Measurements from ENCODE around the gene KCNE3. TPM values are rescaled to one million over a fixed set of nuclear protein-coding genes. Genes with fewer than 3 reads are reported as not detected.

KCNE3 gene
- total RNA-seq, 1 experiment from 2014 or later, result 4.9 TPM

DNA sequence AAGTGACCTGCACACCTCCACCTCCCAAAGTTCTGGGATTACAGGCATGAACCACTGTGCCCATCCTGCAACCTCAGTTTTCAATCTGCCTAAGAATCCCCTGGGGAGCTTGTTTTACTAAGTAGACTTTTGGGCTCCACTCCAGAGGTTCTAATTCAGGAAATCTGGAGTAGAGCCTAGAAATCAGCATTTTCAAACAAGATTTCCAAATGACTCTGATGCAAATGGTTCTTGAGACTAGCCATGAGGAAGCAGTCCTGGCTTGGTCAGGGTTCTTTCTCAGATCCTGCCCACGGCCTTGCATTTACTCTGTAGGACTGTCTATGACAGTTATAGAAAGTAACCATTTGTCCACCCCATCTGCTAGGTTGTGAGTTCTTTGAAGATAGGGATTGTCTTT lies 1.6 kb upstream of the KCNE3 start:
- Mint-ChIP-seq H3K4me1 (peaks cover 12 to 24% of the 10 kb centered on the region in 2 experiments), H3K27ac (no peak overlapping the region), H3K36me3 (ENCODE audit: insufficient read depth in 1 of 3, low read depth in 3 of 3) (no peaks in the 10 kb centered on the region; a peak in 2 of 7 replicates), H3K9me3 (no peaks in the 10 kb centered on the region), H3K4me3 (no peak overlapping the region), H3K27me3 (ENCODE audit: low read depth) (peaks cover 22% of the 10 kb centered on the region)
- Histone ChIP-seq H2BK5ac (ENCODE audit: insufficient read length, low read length) (no peak overlapping the region), H3K27ac (ENCODE audit: insufficient read length, low read depth, low read length) (no peak overlapping the region), H3K79me2 (ENCODE audit: insufficient read depth, low read length) (no peaks in the 10 kb centered on the region), H3K14ac (ENCODE audit: insufficient read depth, low read length) (no peak overlapping the region), H3K4ac (ENCODE audit: low read depth, low read length) (no peak overlapping the region), H2AK5ac (ENCODE audit: insufficient read length, low read length) (no peak overlapping the region), H4K8ac (replicated peaks; ENCODE audit: insufficient read length, low read depth, low read length) (no peak overlapping the region), H3K18ac (ENCODE audit: insufficient read length, low read depth, low read length) (no peak overlapping the region), H2BK120ac (ENCODE audit: low read depth, low read length, poor library complexity, severe bottlenecking) (no peak overlapping the region), H3K79me1 (ENCODE audit: insufficient read depth, low read depth, low read length, poor library complexity, severe bottlenecking) (no peaks in the 10 kb centered on the region), H2BK20ac (ENCODE audit: low read depth, low read length, poor library complexity, severe bottlenecking) (no peak overlapping the region), H4K5ac (ENCODE audit: insufficient read length, low read depth, low read length) (no peak overlapping the region), H3K56ac (ENCODE audit: insufficient read length, low read depth, low read length) (no peak overlapping the region), H3K4me2 (ENCODE audit: insufficient read depth, insufficient read length, low read length) (no peak overlapping the region), H2BK15ac (ENCODE audit: low read depth, low read length) (no peak overlapping the region), H3K23me2 (ENCODE audit: insufficient read length, low read depth, low read length, poor library complexity, severe bottlenecking) (peaks cover 3% of the 10 kb centered on the region), H2BK12ac (ENCODE audit: insufficient read length, low read depth, low read length) (no peak overlapping the region), H3K27me3 (ENCODE audit: insufficient read depth, low read length) (no peaks in the 10 kb centered on the region), H4K91ac (ENCODE audit: insufficient read length, low read depth, low read length) (no peak overlapping the region), H3T11ph (ENCODE audit: low read length) (no peak overlapping the region), H4K20me1 (ENCODE audit: control insufficient read depth, insufficient read depth, insufficient read length) (no peaks in the 10 kb centered on the region), H2AFZ (ENCODE audit: low read length) (no peak overlapping the region), H3K4me1 (ENCODE audit: insufficient read depth, low read length) (peaks cover 4% of the 10 kb centered on the region; the same call in 1 of the 2 replicates), H3K9me3 (ENCODE audit: control insufficient read depth, low read depth, low read length) (no peaks in the 10 kb centered on the region), H3K9ac (ENCODE audit: extremely low read depth, insufficient read length, low read length) (no peak overlapping the region), H3K23ac (ENCODE audit: insufficient read length, low read depth, low read length) (no peak overlapping the region)
- TF ChIP-seq, protein P1, sequence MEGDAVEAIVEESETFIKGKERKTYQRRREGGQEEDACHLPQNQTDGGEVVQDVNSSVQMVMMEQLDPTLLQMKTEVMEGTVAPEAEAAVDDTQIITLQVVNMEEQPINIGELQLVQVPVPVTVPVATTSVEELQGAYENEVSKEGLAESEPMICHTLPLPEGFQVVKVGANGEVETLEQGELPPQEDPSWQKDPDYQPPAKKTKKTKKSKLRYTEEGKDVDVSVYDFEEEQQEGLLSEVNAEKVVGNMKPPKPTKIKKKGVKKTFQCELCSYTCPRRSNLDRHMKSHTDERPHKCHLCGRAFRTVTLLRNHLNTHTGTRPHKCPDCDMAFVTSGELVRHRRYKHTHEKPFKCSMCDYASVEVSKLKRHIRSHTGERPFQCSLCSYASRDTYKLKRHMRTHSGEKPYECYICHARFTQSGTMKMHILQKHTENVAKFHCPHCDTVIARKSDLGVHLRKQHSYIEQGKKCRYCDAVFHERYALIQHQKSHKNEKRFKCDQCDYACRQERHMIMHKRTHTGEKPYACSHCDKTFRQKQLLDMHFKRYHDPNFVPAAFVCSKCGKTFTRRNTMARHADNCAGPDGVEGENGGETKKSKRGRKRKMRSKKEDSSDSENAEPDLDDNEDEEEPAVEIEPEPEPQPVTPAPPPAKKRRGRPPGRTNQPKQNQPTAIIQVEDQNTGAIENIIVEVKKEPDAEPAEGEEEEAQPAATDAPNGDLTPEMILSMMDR (conservative IDR thresholded peaks at IDR 0.05), result no peak
- DNase-seq, result no peak
- no CpG with 5 or more reads among the region's 1 CpG for WGBS (ENCODE audit: extremely low coverage, insufficient read length, low lambda C conversion rate)

Data from H9 (cell line).